SIG-M5 treated with dmso at 0.1 percent for 504 hours (cell line): ENCODE data around the gene POP7.
A peak's percentile ranks its signal among the peaks of the same experiment; 100 is the strongest.
"Not testable (repeated sequence)": the region's sequence is repeated elsewhere in the genome, so short reads cannot be mapped to it uniquely, and the experiment has no call there.

Experiments used
- DNase-seq: peaks from one replicate; lab custom pipeline; 2025; ENCODE audit not compliant: unreplicated experiment; lab: John Stamatoyannopoulos, UW

POP7 gene

GRCh38 chr7:100691676-100692577 lies 14.0 kb upstream of the POP7 start:
- peak; percentile 77 for DNase-seq

GRCh38 chr7:100692578-100692961 lies 13.4 kb upstream of the POP7 start:
- no peak for DNase-seq

GRCh38 chr7:100693312-100694097 lies 12.4 kb upstream of the POP7 start:
- no peak for DNase-seq

- peak; percentile 36 for DNase-seq
These were observed 11.7 kb upstream of the POP7 start, which contains the start of gene GIGYF1 for GRCh38 chr7:100694098-100694745. Gene GIGYF1 (minus strand): TSS chr7:100694250. CDS start chr7:100688238, 6,012 bp downstream.

GRCh38 chr7:100696123-100696521 lies 9.8 kb upstream of the POP7 start:
- no peak for DNase-seq

GRCh38 chr7:100699018-100699417 lies 6.9 kb upstream of the POP7 start:
- DNase-seq, result no peak

- not testable (repeated sequence) for DNase-seq
These were observed 4.8 kb upstream of the POP7 start for GRCh38 chr7:100701089-100701488.

- DNase-seq, result peak; percentile 57
These were observed 585 bp upstream of the POP7 start for GRCh38 chr7:100705320-100705752.

- no peak for DNase-seq
These were observed 871 bp downstream of the POP7 start for GRCh38 chr7:100706672-100707311.

- DNase-seq, result no peak
These were observed 2.5 kb downstream of the POP7 start for GRCh38 chr7:100708395-100708794.

- DNase-seq, result no peak
These were observed 4.5 kb downstream of the POP7 start for GRCh38 chr7:100710452-100710851.

GRCh38 chr7:100711369-100711768 lies 5.4 kb downstream of the POP7 start:
- no peak for DNase-seq

GRCh38 chr7:100714725-100715124 lies 8.8 kb downstream of the POP7 start:
- DNase-seq, result no peak

GRCh38 chr7:100717073-100717472 lies 11.2 kb downstream of the POP7 start:
- DNase-seq, result not testable (repeated sequence)

- no peak for DNase-seq
These were observed 13.8 kb downstream of the POP7 start for GRCh38 chr7:100719523-100720278.

- no peak for DNase-seq
These were observed 14.4 kb downstream of the POP7 start, which contains the start of gene EPO for GRCh38 chr7:100720279-100720670. Gene EPO (plus strand): TSS chr7:100720468. CDS start chr7:100720981, 513 bp downstream.

GRCh38 chr7:100720671-100721504 lies 15.0 kb downstream of the POP7 start:
- DNase-seq, result no peak

GRCh38 chr7:100721505-100721812 lies 15.5 kb downstream of the POP7 start:
- DNase-seq, result no peak

GRCh38 chr7:100722480-100723212 lies 16.7 kb downstream of the POP7 start:
- DNase-seq, result no peak
